Breast epithelium (tissue), 3 donors: ENCODE data around the gene SPSB3.

Experiments used
- POLR2A ChIP-seq: fragments of 450-650 bp; IDR thresholded peaks from one replicate; pipeline ENCODE4 v1.6.1; 2016; ENCODE audit warnings: antibody characterized with exemption, mild to moderate bottlenecking, moderate library complexity
- POLR2AphosphoS5 ChIP-seq, 3 donors: sonication (generic); formaldehyde crosslinking; IDR thresholded peaks; one replicate each; pipeline ENCODE4 v1.6.1; 2017; ENCODE audit warnings: antibody characterized with exemption in 3 of 3
- TF ChIP-seq, protein P1 (sequence below), 3 donors: fragments of 450-650 bp; IDR thresholded peaks; one replicate each; pipeline ENCODE4 v1.5.1; 2016 to 2017; ENCODE audit warnings: antibody characterized with exemption in 3 of 3, mild to moderate bottlenecking in 3 of 3, moderate library complexity in 3 of 3

DNA sequence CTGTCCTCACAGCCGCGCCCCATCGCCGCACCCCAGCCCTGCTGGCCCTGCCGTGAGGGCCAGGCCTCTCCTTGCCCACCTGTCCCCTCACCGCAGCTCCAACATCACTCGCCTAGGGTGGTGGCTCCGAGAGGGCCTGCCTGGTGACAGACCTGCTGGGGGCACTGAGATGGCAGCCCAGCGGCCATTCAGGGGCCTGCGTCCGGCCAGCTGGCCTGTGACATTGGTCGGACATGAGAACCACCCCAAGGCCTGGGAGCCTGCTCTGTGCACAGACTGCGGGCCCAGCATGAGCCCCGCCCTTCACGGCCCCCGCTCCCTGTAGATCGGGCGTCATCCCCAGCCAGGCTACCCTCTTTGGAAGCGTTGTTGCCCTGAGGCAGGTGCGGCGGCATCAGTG, 22.9 kb downstream of the SPSB3 start:
- no peak for TF ChIP-seq POLR2AphosphoS5 (IDR thresholded peaks at IDR 0.05)
- TF ChIP-seq, protein P1, sequence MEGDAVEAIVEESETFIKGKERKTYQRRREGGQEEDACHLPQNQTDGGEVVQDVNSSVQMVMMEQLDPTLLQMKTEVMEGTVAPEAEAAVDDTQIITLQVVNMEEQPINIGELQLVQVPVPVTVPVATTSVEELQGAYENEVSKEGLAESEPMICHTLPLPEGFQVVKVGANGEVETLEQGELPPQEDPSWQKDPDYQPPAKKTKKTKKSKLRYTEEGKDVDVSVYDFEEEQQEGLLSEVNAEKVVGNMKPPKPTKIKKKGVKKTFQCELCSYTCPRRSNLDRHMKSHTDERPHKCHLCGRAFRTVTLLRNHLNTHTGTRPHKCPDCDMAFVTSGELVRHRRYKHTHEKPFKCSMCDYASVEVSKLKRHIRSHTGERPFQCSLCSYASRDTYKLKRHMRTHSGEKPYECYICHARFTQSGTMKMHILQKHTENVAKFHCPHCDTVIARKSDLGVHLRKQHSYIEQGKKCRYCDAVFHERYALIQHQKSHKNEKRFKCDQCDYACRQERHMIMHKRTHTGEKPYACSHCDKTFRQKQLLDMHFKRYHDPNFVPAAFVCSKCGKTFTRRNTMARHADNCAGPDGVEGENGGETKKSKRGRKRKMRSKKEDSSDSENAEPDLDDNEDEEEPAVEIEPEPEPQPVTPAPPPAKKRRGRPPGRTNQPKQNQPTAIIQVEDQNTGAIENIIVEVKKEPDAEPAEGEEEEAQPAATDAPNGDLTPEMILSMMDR (IDR thresholded peaks at IDR 0.05), result no peak
- no peak for TF ChIP-seq POLR2A
